HG02763 (cell line): ENCODE measurements around the gene ANKRD35.

ENCODE experiments used
- ATAC-seq: cut with Tn5 transposase; IDR thresholded peaks from one replicate; pipeline ENCODE4 v1.9.1; 2021; ENCODE audit warnings: mild to moderate bottlenecking, moderate library complexity; ENCODE audit not compliant: unreplicated experiment

ANKRD35 gene

GRCh38 chr1:145893306-145894055, 7.8 kb upstream of the ANKRD35 start:
- ATAC-seq, result no peak

GRCh38 chr1:145892486-145893087, 6.9 kb upstream of the ANKRD35 start:
- ATAC-seq, result no peak

- no peak for ATAC-seq
Observed at GRCh38 chr1:145891587-145892485, 6.2 kb upstream of the ANKRD35 start.

DNA sequence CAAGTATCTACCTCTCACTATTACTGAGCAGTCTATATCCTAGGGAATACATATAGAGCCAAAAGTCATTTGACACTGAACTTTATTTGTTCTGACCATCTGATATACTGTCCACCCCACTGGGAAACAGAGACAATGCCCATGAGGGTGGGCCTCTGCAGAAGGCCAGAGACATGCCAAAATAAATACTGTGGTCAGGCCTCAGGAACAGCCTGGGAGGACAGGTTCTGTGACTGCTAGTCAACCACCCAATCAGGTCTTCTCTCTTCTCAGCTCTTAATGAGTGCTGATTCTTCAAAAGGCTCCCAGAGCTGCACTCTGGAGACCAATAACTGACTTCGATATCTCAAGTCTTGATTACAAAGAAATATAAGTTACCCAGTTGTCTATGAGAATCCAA, 5.5 kb upstream of the ANKRD35 start:
- no peak for ATAC-seq

DNA sequence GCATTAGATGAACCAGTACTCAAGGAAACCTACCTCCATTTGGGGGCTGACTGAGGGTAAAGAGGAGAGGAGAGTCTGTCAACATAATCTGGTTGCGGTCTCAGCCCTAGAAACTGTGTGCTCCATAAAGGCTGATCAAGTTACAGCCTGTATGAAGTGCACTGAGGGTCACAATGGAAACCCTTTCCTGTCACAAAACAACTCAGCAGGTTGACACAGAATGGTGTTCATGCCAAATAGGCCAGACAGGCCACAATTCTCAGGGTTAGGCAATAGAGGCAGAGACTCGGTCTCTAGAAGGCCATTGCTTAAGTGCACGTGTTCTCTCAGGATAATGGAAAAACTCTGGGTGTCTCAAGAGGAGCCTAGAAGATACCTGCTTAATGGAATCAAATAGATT, 4.1 kb upstream of the ANKRD35 start:
- ATAC-seq, result no peak

DNA sequence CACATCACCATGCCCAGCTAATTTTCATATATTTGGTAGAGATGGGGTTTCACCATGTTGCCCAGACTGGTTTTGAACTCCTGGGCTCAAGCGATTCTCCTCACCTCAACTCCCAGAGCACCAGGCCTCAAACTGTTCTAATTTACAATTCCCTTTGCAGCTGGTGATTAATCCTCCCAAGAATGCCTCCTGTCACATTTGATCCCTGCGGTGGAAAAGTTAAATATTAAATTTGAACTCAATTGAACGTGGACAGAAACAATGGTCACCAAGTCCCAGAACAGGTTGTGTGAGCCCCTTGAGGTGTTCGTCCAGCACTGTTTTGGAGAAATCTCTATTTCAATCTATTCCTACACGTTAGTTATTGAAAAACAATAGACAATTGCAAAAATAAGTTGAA, 2.0 kb upstream of the ANKRD35 start:
- ATAC-seq, result no peak

DNA sequence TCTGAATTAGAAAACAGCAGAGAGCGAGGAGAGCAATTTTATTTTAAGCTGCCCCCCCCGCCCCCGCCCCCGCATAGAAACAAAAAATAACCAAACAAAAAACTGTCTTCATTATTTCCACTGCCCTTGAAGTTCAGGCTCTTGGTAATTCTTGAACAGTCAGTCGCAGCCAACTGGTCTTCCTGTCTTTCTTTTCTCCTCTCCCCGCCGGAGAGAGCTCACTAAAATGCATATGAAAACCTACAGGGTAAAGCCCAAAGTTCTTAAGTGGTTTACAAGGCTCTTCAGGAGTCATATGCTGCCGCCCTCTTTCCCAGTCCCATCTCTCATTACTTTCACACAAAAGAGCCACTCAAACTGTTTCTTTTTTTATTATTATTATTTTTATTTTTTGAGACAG, 1.1 kb upstream of the ANKRD35 start:
- no peak for ATAC-seq

- ATAC-seq, result no peak
Observed at GRCh38 chr1:145886390-145886789, 724 bp upstream of the ANKRD35 start.

DNA sequence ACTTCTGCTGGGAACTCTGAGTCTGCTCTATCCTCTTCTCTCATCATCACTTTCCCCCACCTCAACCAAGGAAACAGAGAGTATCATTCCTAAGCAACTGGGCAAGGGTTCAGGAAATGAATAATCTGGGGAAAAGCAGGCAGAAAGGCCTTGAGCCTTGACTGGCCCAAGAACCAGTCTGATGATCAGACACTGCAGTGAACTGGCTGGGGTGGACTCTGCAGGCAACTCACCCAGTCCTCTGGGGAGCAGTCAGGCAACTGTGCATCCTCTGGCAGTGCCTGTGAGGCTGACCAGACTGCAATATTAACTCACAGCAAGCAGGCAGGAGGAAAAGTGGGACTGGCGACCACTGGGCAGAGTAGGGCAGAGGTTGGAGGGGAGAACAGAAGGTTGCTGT, 991 bp downstream of the ANKRD35 start:
- no peak for ATAC-seq

DNA sequence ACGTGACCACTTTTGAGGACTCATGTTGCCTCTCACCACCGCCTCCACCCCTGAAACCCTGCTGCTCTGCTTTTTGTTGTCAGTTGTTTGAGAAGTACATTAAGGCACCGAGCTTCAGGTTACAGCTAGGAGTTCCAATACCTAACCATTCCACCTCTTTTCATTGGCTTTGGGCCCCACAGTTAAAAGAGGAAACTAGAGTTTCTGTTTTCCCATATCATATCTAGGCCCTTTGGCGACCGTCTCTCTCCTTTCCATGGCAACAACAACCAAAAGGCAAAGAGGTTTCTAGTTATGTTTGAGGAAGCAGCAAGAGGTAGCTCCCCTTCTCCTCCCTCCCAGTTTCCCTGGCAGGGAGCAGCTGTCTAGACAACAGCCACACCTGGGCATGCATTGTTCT, 5.9 kb downstream of the ANKRD35 start:
- ATAC-seq, result no peak

- ATAC-seq, result no peak
Observed at GRCh38 chr1:145878724-145879123, 6.9 kb downstream of the ANKRD35 start.

- no peak for ATAC-seq
Observed at GRCh38 chr1:145877923-145878486, 7.7 kb downstream of the ANKRD35 start.

- ATAC-seq, result no peak
Observed at GRCh38 chr1:145874646-145875045, 11.0 kb downstream of the ANKRD35 start.

DNA sequence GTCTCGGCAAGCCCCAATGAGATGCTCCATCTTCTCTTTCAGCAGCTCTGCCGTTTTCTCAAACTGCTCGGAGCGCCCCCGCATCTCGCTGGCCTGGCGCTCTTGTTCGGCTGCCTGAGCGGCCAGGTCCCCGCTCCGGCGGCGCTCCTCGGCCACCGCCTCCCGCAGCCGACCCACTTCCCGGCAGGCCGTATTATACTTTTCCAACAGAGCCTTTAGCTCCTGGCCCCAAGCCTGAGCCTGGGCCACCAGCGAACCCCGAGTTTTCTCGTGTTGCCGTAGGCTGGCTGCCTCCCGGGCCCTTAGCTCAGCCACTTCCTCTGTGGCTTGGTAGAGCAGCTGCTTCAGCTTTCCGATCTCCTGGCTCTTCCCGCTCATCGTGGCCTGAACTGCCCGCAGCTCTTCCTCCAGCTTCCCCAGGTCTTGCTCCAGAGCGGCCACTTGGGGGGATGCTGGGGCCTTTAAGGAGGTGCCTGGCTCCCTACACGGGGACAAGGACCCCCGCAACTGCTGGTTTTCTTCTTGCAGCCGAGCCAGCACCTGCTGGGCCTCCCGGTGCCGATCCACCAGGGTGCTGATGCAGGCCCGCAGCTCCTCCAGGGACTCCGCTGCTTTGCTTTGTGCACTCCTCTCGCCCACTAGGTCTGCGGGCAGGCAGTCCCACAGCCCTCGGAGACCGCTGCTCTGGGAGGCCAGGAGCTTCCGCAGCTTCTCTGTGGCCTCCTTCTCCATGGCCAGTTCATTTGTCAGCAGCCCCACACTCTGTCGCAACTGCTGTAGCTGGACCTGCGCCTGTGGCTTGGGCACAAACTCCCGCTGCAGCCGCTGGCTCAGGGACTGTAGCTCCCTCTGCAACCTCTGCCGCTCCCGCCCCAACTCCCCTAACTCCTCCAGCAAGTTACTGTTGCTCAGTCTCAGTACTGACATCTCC, 13.4 kb downstream of the ANKRD35 start:
- ATAC-seq, result no peak

DNA sequence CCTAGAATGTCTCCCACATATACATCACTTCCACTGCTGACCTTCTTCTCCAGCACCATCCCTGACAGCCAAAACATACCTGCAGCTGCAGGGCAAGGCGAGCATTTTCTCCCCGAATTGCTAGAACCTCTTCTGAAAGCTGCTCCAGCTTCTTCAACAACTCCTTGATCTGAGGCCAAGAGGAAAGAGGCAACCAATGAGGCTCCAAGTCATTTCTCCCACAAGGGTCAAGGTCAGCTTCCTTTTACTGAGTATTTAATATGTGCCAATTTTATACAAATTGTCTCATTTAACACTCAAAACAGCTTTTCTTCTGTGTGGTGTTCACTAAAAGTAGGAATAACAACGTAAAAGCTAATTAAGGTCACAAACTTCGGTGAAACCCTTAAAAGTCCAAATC, 17.4 kb downstream of the ANKRD35 start:
- no peak for ATAC-seq

DNA sequence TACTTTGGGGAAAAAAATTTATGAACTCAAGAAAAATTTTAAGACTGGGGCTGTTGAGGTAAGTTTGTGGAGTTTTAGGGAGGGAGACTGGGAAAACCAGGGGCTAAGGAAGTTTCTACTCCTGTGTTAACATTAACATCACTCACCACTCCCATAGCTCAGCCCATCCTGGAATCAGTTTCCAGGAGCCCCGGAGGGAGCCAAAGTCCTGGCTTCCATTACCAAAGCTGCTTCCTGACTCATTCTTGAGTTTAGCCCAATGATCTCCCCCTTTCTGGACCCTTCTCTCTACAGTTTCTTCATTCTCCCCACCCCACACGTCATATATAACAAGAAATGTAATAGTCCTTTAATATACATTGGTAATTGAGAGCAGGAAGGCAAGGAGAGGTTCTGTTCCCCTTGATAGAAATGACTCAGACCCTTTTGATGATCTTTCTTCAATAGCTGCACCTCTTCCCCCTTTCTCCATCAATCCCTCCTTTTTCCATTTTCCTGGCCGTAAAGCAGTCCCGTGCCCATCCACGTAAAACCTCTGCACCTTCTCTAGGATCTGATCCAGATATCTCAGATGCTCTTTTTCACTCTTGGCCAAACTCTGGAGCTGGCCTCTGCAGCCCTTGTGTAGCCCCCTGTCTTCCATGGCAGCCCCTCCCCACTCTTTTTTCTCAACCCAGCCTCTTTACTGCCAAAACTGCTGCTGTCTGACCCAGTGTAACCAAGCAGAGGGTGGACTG, 22.2 kb downstream of the ANKRD35 start:
- no peak for ATAC-seq

GRCh38 chr1:145859491-145860023, 26.1 kb downstream of the ANKRD35 start:
- peak; percentile 61 for ATAC-seq

DNA sequence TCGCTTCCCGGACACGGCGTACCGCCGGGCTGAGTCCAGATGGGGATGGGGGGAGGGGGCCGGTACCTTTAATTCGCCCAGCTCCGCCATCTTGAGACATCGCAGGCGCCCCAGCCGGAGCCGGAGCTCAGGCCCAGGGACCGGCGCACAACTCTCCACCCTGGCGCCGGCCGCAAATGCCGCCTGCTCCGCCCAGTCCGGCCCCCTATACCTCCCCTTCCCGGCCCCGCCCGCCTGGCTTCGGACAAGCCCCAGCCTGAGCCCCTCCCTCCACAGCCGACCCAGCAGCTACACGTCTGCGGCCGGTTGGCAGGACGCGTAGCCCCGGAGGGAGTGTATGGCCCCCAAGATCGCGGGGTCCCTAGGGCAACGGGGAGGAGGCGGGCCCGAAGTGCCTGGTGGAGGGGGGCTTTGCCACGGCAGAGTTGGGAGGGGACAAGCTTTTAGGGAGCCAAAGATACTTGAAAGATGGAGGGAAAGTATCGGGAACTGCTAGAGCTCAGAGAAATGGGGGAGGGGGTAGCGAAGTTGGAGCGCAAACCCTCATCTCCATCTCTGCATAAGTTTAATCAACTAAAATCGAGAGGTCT, 26.7 kb downstream of the ANKRD35 start, which contains the start of gene PIAS3:
PIAS3 (minus strand) TSS at position 181 of the 590 bp plus-strand sequence; CDS start at position 90, 91 bp downstream.
- peak; percentile 87 for ATAC-seq
